HG03139 (cell line): ENCODE measurements around the gene INPP5K.
"Not testable (repeated sequence)": the region's sequence is repeated elsewhere in the genome, so short reads cannot be mapped to it uniquely, and the experiment has no call there.

ENCODE experiments used
- ATAC-seq: cut with Tn5 transposase; IDR thresholded peaks from one replicate; pipeline ENCODE4 v1.9.1; 2021; ENCODE audit not compliant: unreplicated experiment

Gene INPP5K

DNA sequence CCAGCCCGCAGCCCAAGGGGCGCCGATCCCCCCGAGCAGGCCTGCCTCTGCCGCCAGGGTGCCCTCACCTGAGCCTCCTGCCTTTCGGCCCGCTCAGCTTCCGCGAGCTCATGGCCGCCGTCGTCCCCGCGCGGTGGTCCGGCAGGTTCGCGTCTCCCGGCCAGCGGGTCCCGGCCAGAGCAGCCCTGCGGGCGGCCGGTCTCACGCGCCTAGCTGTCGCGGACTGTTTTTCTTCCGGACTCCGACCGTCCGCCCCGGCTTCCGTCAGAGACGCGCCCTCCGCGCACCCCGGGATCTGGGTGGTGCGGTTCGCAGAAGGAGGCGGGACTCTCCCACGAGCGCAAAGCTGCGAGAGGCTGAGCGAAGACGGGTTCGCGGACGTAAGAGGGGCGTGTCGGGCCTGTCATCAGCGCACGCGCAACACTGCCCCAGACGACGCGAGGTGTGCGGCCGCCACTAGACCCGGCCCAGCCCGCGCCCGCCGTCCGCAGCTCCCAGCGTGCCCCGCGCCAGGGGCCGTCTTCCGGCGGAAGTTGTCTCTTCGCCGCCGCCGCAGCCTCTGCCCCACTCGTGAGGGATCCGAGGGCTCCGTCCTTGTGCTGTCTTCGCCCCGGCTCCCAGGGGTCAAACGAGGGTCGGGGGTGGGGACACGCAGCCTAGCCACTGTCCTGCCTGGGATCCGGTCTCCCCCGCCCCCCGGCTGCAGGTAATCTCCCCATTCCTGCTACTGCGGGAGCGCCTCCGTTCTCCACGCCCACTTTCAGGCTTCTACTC, at the start of gene INPP5K:
TSS of gene INPP5K (minus strand) at position 225 of the 774 bp plus-strand sequence. CDS start at position 112, 113 bp downstream.
- ATAC-seq = peak; percentile 81

DNA sequence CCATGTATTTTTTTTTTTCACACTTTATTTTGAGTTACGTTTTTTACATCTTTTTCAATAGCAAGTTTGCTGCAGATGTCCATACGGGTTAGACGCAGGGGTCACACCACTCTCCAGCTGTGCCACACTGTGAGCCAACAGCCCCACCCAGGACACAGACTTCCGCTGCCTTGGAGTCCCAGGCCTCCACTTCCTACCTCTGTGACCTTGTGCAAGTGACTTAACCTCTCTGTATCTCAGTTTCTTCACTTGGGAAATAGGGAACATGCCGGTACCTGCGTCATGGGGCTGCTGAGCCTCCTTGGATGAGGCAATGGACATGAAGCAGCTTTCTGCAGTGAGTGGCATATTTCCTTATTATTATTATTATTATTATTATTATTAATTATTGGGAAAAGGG, 49.5 kb upstream of the INPP5K start:
- ATAC-seq = no peak

DNA sequence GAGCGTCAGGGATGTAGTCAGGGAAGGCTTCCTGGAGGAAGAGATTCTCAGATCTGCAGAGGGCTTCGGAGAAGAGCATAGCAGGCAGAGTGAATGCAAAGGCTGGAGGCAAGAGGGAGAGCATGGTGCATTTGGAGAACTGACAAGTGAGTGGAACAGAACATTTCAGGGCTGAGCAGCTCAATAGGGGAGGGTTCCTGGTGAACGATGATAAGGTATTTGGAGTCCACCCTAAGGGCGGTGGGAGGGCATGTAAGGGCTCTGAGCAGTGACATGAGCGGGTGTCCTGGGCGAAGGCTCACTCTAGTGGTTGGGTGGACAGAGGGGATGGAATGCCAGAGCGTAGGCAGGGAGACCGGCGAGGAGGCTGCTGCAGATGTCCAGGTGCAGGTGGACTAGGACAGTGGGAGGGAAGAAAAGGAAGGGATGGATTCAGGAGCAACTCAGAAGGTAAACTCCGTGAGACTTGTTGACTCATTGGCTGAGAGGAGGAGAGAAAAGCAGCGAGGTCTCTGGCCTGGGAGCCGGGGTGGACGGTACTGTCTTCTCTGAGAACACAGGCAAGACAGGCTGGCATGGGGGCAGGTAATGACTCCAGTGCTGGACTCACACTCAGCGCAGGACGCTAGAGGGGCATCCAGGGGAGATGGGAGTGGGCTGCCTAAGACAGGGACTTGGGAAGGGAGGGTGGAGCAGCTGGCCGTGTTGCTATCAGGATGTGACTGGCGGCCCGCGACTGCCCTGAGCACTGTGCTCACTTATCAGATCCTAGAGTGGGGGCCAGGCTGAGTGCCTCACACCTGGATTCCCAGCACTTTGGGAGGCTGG, 47.6 kb upstream of the INPP5K start:
- no peak for ATAC-seq

DNA sequence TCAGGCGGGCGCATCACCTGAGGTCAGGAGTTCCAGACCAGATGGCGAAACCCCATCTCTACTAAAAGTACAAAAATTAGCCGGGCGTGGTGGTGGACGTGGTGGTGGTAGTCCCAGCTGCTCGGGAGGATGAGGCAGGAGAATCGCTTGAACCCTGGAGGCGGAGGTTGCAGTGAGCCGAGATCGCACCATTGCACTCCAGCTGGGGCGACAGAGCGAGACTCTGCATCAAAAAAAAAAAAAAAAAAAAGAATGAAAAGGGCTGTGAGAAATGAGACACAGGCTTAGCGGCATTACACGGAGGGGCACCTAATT, 47.0 kb upstream of the INPP5K start:
- ATAC-seq = not testable (repeated sequence)

DNA sequence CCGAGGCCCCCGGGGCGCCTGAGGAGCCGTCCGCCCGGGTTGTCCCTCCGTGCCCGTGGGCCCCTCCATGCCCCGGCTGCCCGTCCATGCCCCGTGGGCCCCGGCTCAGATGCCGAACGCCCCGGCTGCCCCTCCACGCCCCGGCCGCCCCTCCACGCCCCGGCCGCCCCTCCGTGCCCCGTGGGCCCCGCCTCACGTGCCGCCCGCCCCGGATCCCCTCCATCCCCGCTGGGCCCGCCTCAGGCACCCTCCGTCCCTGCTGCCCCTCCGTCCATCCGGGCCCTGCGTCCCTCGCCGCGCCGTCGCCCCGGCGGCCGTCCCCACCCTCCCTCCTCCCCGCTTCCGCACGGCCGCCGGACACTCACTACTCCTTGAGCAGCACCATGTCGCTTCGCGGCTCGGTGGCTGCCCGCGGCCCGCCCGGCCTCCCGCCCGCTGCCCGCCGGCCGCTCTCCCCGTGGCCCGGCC, 45.8 kb upstream of the INPP5K start:
- no peak for ATAC-seq

DNA sequence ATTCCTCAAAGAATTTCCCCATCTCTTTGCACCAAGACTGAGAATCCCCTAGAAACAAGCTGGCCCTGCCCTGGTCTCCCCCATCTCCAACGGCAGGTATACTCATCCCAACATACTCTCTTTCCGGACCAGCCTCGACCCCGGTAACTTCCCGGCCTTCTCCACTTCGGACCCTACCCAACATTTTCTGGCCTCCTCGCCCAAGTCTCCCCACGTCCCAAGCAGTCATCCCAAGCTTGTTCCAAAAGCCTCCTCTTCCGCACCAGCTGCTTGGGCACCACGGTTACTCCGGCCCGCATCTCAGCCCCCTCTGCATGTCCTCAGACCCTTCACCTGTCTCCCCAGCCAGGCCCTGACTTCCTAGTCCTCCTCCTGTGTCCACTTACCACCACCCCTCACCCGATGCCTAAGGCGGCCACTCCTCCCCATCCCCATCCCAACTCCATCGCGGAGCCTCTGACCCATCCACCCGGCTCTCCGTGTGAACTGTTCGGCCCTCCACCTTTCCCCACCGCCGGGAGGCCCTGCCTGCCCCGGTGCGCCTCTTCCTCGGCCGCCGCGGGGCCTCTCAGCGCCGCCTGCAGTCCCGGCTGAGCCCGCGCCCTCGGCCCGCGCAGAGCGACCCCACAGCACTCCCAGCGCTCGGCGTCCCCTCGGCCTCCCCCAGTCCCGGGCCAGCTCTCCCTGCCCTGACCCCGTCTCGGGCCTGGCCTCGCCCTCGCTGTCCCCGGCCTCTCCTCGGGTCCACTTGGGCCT, 45.2 kb upstream of the INPP5K start:
- ATAC-seq = no peak

DNA sequence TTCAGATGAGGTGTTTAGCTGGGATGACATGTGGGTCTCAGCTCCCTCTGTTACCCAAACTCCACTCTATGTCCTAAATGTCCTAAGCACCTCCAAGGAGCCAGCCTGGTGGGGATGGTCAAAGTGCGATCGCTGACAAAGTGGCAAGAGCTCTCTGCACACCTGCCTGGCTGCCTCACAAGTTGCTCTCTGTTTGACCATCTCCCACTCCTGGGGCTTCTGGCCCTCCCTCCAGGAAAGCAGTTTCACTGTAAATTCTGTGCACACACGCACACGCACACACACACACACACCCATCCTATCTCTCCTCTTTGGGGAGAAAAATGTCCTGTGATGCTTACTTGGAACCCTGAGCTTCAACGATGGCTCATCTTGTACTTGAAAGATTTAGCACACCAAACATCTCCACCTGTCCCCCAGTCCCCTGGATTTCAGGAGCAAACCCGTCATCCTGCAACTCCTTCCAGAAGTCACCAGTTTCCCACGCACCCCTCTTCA, 44.5 kb upstream of the INPP5K start:
- no peak for ATAC-seq

DNA sequence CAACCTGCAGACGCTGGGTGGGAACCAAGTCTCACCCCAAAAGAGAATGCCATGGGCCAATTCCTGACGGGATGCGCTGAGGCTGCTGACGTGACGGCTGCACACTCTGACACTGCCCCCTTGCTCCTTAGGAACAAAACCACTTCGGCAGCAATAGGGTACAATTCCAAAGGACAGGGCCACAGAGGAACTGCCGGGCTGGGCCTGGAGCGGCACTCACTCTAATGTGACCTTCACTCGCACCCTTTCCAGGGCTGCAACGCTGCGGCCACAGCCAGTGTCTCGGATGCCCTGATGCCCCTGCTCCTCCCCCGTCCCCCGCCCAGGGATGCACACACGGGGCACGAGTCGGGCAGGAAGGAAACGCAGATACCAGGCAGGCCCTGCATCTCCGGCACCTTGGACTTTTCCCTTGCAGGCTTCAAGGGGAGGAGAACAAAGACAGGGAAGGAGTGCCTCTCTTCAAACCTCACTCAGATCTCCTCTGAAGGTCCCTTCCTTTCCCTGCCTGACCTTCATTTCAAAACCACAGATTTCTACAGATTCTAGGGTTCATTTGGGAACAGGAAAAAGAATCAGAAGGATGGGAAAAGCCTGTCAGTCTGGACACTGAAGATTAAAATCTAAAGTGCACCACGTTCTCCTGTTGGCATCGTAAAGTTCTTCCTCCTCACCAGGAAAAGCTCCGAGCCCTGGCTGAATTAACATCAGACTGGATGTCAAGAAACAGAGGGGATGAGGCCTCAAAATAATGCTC, 43.9 kb upstream of the INPP5K start:
- no peak for ATAC-seq

DNA sequence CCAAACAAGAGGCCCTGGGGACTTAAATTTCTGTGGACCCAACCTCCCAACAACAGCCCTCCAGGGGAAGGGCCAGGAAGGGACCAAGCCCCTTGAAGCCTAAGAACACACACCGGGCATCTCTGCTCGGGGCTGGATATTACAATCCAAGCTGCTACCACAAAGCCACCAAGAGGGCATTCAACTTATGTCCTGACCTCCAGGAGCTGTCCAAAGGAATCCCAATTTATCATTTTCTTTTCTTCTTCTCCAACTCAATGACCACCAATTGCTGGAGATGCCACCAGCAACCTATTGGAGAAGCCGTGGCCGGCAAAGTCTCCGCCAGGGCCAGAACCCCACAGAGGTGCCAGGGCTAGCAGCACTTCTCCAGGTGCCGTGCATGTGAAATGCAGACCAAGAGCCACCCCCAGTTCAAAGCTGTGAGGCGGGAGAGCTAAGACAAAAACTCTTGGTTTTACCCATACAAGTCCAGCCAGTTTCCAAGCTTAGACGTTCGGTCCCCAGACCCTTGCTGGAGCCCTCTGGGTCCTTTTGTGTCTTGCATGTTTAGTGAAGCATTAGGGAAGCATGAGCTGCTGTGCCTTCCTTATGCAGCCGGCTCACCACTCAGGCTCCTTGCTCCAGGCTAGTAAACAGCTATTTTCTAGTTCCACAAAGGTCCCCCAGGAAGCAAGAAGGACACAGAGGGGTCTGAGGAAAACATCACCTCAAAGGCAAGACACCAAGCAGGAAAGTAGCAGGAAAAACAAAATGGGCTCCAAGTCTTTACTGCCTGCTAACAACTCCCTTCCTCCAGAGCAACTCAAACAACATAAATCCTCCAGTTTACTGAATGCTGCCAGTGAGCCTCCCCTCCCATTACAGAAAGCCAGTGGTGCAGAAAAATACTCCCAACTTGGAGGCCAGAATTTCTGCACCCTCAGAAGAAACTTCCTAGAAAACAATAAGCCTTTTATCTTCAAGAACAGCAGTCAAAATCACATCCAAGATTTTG, 42.9 kb upstream of the INPP5K start:
- no peak for ATAC-seq

DNA sequence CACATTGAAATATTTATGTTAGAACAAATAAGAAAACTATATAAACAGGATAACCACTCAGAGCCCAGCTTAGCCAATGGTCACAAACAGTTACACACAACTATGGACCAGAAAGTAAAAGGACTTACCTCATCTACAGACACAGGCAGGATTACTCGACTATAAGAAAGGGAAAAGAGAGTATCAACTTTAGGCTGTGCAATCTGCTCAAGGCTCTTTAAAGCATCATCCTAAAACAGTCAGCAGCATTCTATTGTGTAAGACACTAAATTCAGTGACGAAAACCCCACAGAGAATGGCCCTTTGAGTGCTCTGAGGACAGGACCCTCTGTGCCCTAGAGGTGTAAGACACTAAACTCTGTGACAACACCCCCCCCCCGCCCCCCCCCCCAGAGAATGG, 42.0 kb upstream of the INPP5K start:
- ATAC-seq = no peak

DNA sequence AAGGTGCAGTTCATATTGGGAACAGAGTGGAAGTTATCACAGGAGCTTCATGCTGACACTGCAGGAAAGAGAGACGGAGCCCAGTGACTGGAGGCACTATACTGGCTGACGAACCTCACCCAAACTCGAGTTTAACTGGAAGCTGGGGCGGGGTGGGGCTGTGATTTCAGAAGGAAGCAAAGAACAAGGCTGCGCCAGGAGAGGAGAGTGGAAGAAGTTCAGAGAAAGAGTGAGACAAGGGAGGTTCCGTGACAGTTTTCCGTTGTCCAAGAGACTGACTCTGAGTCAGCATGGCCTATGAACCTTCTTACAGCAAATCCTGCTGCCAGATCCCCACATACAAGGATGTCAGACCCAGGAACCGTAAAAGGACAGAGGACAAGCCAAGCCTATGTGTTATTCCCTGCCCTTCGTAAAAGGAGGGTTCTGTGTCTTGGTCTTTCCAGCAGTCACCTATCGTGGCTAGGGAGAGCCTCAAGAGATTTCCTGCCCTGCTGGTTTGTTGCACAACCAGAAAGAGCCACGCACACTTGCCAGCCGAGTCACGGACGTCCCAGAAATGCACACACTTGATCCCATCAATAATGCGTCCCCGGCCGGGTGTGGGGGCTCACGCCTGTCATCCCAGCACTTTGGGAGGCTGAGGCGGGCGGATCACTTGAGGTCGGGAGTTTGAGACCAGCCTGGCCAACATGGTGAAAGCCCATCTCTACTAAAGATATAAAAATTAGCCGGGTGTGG, 41.1 kb upstream of the INPP5K start:
- no peak for ATAC-seq

DNA sequence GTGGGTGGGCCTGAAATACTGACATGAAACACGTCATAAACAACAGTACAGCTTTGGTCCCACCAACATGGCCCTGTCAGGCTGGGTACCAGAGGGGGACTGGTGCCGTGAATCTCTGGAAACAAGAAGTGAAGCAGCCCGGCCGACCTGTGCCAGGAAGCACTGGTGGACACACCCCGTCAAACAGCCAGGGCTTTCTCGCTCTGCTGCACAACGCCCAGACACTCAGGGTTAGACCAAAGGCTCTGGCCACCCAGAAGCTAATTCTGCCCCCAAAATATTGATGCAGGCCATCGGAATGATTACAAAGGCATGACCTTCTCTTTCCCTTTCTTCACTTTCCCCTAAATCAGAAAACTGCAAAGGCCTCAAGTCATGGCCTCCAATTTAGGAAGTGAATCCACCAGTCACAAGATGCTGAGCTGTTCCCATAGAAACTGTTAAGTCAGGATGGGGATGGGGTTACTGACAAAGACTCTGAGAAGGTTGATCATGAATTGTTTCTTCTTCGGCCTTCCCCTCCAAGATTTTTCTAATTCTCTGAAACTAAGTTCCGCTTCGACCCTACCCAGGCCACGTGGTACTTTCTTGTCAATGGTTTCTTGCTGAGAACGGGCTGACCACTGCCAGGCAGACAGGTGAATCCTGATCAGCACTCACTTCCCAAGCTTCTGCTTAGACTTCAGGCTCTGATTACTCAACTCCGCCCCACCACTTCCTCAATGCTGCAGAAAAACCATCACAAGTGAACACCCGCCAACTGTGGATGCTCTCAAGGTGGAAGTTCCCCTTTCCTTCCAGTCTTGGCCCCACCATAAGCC, 39.4 kb upstream of the INPP5K start:
- no peak for ATAC-seq

DNA sequence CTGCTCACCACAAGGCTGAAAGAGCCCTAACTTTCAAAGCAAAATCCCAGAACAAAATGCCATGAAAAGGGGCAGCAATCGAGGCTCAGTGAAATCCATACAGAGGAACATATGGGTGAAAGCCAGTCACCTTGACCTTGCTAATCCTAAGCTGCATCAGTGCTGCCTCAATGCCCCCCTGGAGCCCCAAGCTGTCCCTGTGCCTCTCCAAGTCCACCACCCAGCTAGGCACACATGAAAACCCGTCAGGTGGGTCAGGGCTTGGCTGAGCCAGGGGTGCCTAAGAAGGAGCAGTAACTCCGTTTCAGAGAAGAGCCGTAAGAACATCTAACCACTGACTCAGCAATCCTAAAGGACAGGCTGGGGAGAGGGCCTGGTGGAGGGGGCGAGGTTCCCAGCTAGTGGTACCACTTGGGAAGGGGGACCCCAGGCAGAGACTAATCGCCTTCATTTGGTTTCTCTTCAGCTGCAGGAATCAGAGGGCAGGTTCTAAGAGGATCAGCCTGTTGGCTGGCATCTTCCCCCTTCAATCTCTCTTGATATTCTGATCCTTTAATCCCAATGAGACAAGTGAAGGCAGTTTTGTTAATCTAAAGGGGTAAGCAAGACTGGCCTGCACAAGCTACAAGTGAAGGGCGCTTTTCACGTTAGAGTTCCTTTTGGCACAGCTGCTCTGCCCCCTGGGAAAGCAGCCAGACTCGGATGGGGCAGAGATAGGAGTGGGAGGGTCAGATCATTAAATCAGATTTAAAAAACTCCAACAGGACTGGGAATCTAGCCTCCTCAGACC, 38.5 kb upstream of the INPP5K start:
- no peak for ATAC-seq

DNA sequence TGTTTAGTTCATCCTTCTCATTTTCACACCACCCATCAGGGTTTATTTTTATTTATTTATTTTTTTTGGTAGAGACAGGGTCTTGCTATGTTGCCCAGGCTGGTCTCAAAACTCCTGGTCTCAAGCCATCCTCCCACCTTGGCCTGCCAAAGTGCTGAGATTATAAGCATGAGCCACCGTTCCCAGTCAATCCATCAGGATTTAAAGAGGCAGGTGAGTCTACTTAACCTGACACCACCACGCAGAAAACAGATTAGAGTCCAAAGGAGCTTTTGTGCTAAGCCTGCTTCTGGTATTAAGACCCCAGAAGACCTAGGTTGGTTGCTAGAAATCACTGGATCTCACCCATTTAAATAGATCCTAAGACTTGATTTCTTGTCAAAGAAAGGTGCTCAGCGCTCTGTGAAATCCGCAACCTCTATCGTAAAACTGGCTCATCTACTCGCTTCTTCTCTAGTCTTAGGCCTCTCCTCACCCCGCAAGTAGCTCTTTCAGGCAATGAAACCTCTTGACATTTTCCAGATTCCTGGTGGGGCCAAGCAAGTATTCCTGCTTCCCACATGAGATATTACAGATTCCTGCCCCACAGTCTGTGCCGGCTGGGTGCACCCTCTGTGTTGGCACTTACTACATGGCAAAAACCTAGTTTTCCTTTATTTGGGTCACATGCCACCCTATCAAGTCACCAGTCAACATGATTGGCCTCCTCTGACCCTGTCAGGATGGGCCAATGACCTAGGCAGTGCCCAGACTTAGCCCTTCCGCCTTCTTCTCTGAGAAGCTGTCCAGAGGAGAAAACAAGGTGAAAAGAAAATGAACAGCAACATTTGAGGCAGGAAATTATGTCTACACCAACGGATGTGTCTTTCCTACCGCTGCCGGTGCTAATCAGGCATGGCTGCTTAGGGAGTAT, 37.2 kb upstream of the INPP5K start:
- ATAC-seq = no peak

DNA sequence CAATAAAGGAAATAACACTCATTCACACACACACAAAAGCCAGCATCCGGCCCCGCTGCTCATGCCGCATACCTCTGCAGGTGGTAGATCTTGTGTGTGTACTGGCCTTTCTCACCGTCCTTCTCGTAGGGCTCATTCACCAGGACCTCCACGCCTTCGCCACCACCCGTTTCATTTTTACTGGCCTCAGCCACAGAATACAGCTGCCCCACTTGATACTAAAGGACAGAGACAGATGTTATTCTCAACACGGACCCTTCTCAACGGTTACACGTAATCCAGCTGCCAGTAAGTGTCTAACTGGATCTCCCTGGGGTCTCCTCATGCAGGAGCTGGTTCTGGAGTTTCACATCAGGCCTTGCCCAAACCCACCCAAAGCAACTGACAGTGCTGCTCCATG, 36.5 kb upstream of the INPP5K start:
- no peak for ATAC-seq

DNA sequence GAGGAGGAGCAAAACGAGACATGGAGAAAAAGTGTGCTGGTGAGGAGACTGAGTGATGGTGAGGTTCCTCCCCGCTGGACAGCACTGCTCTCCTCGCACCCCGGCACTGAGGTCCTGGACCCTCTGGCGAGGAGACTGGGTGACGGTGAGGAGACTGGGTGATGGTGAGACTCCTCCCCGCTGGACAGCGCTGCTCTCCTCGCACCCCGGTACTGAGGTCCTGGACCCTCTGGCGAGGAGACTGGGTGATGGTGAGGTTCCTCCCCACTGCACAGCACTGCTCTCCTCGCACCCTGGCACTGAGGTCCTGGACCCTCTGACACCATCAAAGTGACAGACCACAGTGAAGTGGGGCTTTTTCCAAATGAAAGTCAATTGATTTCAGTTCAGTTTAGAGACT, 35.3 kb upstream of the INPP5K start:
- no peak for ATAC-seq
